PC-3 (cell line): ENCODE results near the gene UPK3A. TPM values are rescaled to one million over a fixed set of nuclear protein-coding genes. Genes with fewer than 3 reads are reported as not detected.

Source experiments
- ATAC-seq: fragments of 200-7000 bp; cut with Tn5 transposase; 2 replicates; pipeline ENCODE4 v1.9.1; 2020; ENCODE audit warnings: mild to moderate bottlenecking, moderate library complexity
- BruUV-seq: library from RNA; stranded (reverse); fragments of 400-500 nt; replicated peaks from 2 replicates; lab custom pipeline; 2021; lab: Mats Ljungman, UMichigan
- CTCF ChIA-PET: fragments of 300-600 bp; sonication (Branson Sonifier 250); formaldehyde crosslinking; loops from one replicate; lab custom pipeline; 2022; ENCODE audit warnings: antibody characterized with exemption; lab: Charles Lee
- POLR2A ChIA-PET: fragments of 300-600 bp; sonication (Branson Sonifier 250); formaldehyde crosslinking; loops from one replicate; lab custom pipeline; 2022; ENCODE audit warnings: antibody characterized with exemption; ENCODE audit not compliant: unreplicated experiment; lab: Charles Lee
- DNase-seq: peaks from one replicate; pipeline ENCODE4 v3.0.0-alpha.2; 2015
- H2AFZ ChIP-seq: fragments of 300-600 bp; sonication (generic); 2 replicates; pipeline ENCODE4 v1.6.0; 2016; ENCODE audit warnings: antibody characterized with exemption, low read length
- H3F3A ChIP-seq: fragments of 300-600 bp; sonication (generic); one replicate; pipeline ENCODE4 v1.6.0; 2017; ENCODE audit warnings: antibody characterized with exemption, low read length, control low read depth, mild to moderate bottlenecking; ENCODE audit not compliant: unreplicated experiment
- H3K27ac ChIP-seq: fragments of 300-600 bp; sonication (generic); 2 replicates; pipeline ENCODE4 v1.5.1; 2016; ENCODE audit warnings: mild to moderate bottlenecking, low read length
- H3K27me3 ChIP-seq: fragments of 300-600 bp; sonication (generic); 2 replicates; pipeline ENCODE4 v1.6.1; 2016; ENCODE audit warnings: low read length, mixed read lengths
- H3K36me3 ChIP-seq: fragments of 300-600 bp; sonication (generic); 2 replicates; pipeline ENCODE4 v1.6.1; 2016; ENCODE audit warnings: low read depth, mixed run types, low read length, mixed read lengths
- H3K4me1 ChIP-seq: fragments of 300-600 bp; sonication (generic); 2 replicates; pipeline ENCODE4 v1.5.1; 2016; ENCODE audit warnings: low read length; ENCODE audit not compliant: insufficient read depth
- H3K4me2 ChIP-seq: fragments of 300-600 bp; sonication (generic); 2 replicates; pipeline ENCODE4 v1.6.0; 2016; ENCODE audit warnings: low read length
- H3K4me3 ChIP-seq: fragments of 300-600 bp; sonication (generic); 2 replicates; pipeline ENCODE4 v1.5.1; 2016; ENCODE audit warnings: mild to moderate bottlenecking, low read length, mixed read lengths
- H3K79me2 ChIP-seq: fragments of 300-600 bp; sonication (generic); 2 replicates; pipeline ENCODE4 v1.6.1; 2017; ENCODE audit warnings: low read length, mixed read lengths
- H3K9ac ChIP-seq: fragments of 300-600 bp; sonication (generic); 2 replicates; pipeline ENCODE4 v1.6.0; 2016; ENCODE audit warnings: mild to moderate bottlenecking, low read length
- H3K9me2 ChIP-seq: fragments of 300-600 bp; sonication (generic); replicated peaks from 2 replicates; pipeline ENCODE4 v1.6.1; 2016; ENCODE audit warnings: mixed run types, low read length, mixed read lengths
- H3K9me3 ChIP-seq: fragments of 300-600 bp; sonication (generic); 2 replicates; pipeline ENCODE4 v1.6.1; 2016; ENCODE audit warnings: low read length, mixed read lengths
- H4K20me1 ChIP-seq: fragments of 300-600 bp; sonication (generic); 2 replicates; pipeline ENCODE4 v1.6.1; 2016; ENCODE audit warnings: low read length, mixed read lengths
- EZH2 ChIP-seq: fragments of 300-600 bp; sonication (generic); IDR thresholded peaks from one replicate; pipeline ENCODE4 v1.6.1; 2017; ENCODE audit warnings: antibody characterized with exemption, mild to moderate bottlenecking, low read length; ENCODE audit not compliant: unreplicated experiment
- EZH2phosphoT487 ChIP-seq: fragments of 300-600 bp; sonication (generic); IDR thresholded peaks from 2 replicates; pipeline ENCODE4 v1.6.1; 2018; ENCODE audit warnings: mild to moderate bottlenecking, antibody characterized with exemption, low read length, borderline replicate concordance
- intact Hi-C: fragments of 100-400 bp; cut with micrococcal nuclease; formaldehyde crosslinking; loops from 2 replicates; pipeline ENCODE4 v1.9.0; 2023
- total RNA-seq: library from RNA; depleted of rRNA; stranded (reverse); fragments of >200 nt; gene quantifications from 2 replicates; pipeline ENCODE4 v1.2.3, GENCODE V29; 2014
- TF ChIP-seq, protein P1 (sequence below): fragments of 300-600 bp; sonication (generic); conservative IDR thresholded peaks from 2 replicates; pipeline ENCODE4 v1.5.1; 2017; ENCODE audit warnings: antibody characterized with exemption, low read depth, mild to moderate bottlenecking, low read length

UPK3A gene
- total RNA-seq, 1 experiment from 2014 or later, result 1.1 TPM

DNA sequence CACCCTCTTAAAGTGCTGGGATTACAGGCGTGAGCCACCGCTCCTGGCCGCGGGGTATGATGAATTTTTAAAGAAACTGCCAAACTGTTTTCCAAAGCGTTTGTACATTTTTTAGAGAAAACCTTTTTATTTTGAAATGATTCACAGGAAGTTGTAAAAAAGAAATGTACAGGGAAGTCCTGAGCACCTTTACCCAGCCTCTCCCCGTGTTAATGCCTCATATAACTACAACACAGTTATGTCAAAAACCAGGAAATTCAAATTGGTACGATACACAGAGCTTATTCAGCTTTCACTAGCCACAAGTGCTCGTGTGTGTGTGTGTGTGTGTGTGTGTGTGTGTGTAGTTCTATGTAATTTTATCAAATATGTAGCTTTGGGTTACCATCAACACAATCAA, 18.0 kb downstream of the UPK3A start:
- peak overlapping the region; percentile 14; the same call in 1 of the 2 replicates for H3K4me3 ChIP-seq
- 0 out of 2 replicates have a peak overlapping the region, but pooled peaks have one; percentile 34 for H3K4me2 ChIP-seq
- peak; percentile 91 for ATAC-seq
- TF ChIP-seq, protein P1, sequence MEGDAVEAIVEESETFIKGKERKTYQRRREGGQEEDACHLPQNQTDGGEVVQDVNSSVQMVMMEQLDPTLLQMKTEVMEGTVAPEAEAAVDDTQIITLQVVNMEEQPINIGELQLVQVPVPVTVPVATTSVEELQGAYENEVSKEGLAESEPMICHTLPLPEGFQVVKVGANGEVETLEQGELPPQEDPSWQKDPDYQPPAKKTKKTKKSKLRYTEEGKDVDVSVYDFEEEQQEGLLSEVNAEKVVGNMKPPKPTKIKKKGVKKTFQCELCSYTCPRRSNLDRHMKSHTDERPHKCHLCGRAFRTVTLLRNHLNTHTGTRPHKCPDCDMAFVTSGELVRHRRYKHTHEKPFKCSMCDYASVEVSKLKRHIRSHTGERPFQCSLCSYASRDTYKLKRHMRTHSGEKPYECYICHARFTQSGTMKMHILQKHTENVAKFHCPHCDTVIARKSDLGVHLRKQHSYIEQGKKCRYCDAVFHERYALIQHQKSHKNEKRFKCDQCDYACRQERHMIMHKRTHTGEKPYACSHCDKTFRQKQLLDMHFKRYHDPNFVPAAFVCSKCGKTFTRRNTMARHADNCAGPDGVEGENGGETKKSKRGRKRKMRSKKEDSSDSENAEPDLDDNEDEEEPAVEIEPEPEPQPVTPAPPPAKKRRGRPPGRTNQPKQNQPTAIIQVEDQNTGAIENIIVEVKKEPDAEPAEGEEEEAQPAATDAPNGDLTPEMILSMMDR, result no peak
- TF ChIP-seq EZH2, result no peak
- no peak for TF ChIP-seq EZH2phosphoT487
- ChIA-PET POLR2A (interaction anchor here (0.5 to 0.6 kb wide), 3 partner anchors 43 to 377 kb away, joined by 3 read pairs; partner anchors contain the start of gene NUP50), CTCF (interaction anchor here (0.5 kb wide), 1 partner anchor 12 kb away, joined by 3 read pairs; no protein-coding TSS in a partner anchor)
- no TSS peak for BruUV-seq
- H3K36me3 ChIP-seq, result no peaks in the 10 kb centered on the region
- H2AFZ ChIP-seq, result peak overlapping the region; percentile 61; the same call in 1 of the 2 replicates
- H3K79me2 ChIP-seq, result no peaks in the 10 kb centered on the region
- peak; percentile 56 for DNase-seq
- intact Hi-C loops, result no loop called here
- no peaks in the 10 kb centered on the region for H3K9me3 ChIP-seq
- H3K4me1 ChIP-seq, result peaks cover 5% of the 10 kb centered on the region
- no peaks in the 10 kb centered on the region for H4K20me1 ChIP-seq
- no peak overlapping the region for H3K9ac ChIP-seq
- no peaks in the 10 kb centered on the region for H3K9me2 ChIP-seq
- peak overlapping the region; percentile 39; the same call in 1 of the 2 replicates for H3K27ac ChIP-seq
- no peaks in the 10 kb centered on the region for H3K27me3 ChIP-seq
- no peaks in the 10 kb centered on the region for H3F3A ChIP-seq

DNA sequence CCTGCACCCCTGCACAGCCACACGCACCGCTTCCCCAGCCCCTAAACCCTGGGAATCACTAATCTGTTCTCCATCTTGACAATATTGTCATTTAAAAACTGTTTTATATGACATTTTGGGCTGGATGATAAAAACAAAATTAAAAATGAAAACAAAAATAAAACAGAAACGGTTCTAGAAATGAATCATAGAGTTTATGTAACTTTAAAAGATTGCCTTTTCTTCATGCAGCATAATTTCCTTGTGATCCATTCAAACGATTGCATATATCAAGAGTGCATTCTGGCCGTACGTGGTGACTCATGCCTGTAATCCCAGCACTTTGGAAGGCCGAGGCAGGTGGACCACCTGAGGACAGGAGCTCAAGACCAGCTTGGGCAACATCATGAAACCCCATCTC, 18.4 kb downstream of the UPK3A start:
- Histone ChIP-seq H2AFZ (peak overlapping the region; percentile 61; the same call in 1 of the 2 replicates), H3K9ac (no peak overlapping the region), H3K27me3 (no peaks in the 10 kb centered on the region), H3K27ac (peak overlapping the region; percentile 39; the same call in 1 of the 2 replicates), H4K20me1 (no peaks in the 10 kb centered on the region), H3K36me3 (no peaks in the 10 kb centered on the region), H3F3A (no peaks in the 10 kb centered on the region), H3K9me3 (no peaks in the 10 kb centered on the region), H3K9me2 (no peaks in the 10 kb centered on the region), H3K79me2 (no peaks in the 10 kb centered on the region), H3K4me1 (peaks cover 5% of the 10 kb centered on the region), H3K4me2 (0 out of 2 replicates have a peak overlapping the region, but pooled peaks have one; percentile 34), H3K4me3 (peak overlapping the region; percentile 14; the same call in 1 of the 2 replicates)
- ATAC-seq (no peak), DNase-seq (no peak)
- TF ChIP-seq, protein P1, result no peak
- TF ChIP-seq EZH2phosphoT487 (no peak), EZH2 (no peak)
- ChIA-PET POLR2A (interaction anchor here (0.6 kb wide), 1 partner anchor 376 kb away, joined by 3 read pairs; no protein-coding TSS in a partner anchor), CTCF (no interaction called here)
- intact Hi-C loops, result no loop called here
- no TSS peak for BruUV-seq

DNA sequence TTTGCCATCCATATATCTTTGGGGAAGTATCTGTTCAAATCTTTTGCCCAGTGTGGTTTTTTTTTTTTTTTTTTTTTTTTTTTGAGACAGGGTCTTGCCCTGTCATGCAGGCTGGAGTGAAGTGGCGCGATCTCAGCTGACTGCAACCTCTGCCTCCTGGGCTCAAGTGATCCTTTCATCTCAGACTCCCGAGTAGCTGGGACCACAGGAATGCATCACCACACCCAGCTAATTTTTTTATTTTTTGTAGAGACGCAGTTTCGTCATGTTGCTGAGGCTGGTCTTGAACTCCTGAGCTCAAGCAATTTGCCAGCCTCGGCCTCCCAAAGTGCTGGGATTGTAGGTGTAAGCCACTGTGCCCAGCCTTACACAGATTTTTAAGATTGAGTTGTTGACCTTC, 20.2 kb downstream of the UPK3A start:
- Histone ChIP-seq H4K20me1 (no peaks in the 10 kb centered on the region), H3K9ac (no peak overlapping the region), H3K4me1 (peaks cover 15% of the 10 kb centered on the region), H3K4me2 (no peak overlapping the region), H3K36me3 (no peaks in the 10 kb centered on the region), H3K9me3 (no peaks in the 10 kb centered on the region), H2AFZ (no peak overlapping the region), H3K27ac (no peak overlapping the region), H3K79me2 (peaks cover 1% of the 10 kb centered on the region), H3K9me2 (no peaks in the 10 kb centered on the region), H3K27me3 (no peaks in the 10 kb centered on the region), H3K4me3 (no peak overlapping the region), H3F3A (no peaks in the 10 kb centered on the region)
- TF ChIP-seq EZH2phosphoT487 (no peak), EZH2 (no peak)
- DNase-seq (no peak), ATAC-seq (no peak)
- intact Hi-C loops, result no loop called here
- BruUV-seq, result no TSS peak
- ChIA-PET POLR2A (no interaction called here), CTCF (no interaction called here)
